ENCODE results near the gene TANGO6. TPM values are rescaled to one million over a fixed set of nuclear protein-coding genes. Genes with fewer than 3 reads are reported as not detected.

The TANGO6 gene
- total RNA-seq, 1 donor: 22.4 TPM

GRCh38 chr16:68954911-68955635 is 111.7 kb downstream of the TANGO6 start:
- TF ChIP-seq CTCF (IDR thresholded peaks at IDR 0.05; ENCODE audit: insufficient read depth, low read length): no peak
- no peak for DNase-seq (ENCODE audit: low read depth)
- no peak overlapping the region for H3K4me3 ChIP-seq (ENCODE audit: low read depth, low read length)

- DNase-seq (ENCODE audit: low read depth): no peak
- TF ChIP-seq CTCF (IDR thresholded peaks at IDR 0.05; ENCODE audit: insufficient read depth, low read length): no peak
- H3K4me3 ChIP-seq (ENCODE audit: low read depth, low read length): no peak overlapping the region
Measured at GRCh38 chr16:68960910-68961309, 117.6 kb downstream of the TANGO6 start.

GRCh38 chr16:68961778-68962402 is 118.6 kb downstream of the TANGO6 start:
- no peak overlapping the region for H3K4me3 ChIP-seq (ENCODE audit: low read depth, low read length)

GRCh38 chr16:68969338-68969737 is 126.0 kb downstream of the TANGO6 start:
- H3K4me3 ChIP-seq (ENCODE audit: low read depth, low read length): no peak overlapping the region
- no peak for DNase-seq (ENCODE audit: low read depth)
- TF ChIP-seq CTCF (IDR thresholded peaks at IDR 0.05; ENCODE audit: insufficient read depth, low read length): no peak

More at GRCh38 chr16:68961778-68962402, 118.6 kb downstream of the TANGO6 start:
- no peak for TF ChIP-seq CTCF (IDR thresholded peaks at IDR 0.05; ENCODE audit: insufficient read depth, low read length)
- DNase-seq (ENCODE audit: low read depth): no peak

GRCh38 chr16:68972013-68972412 is 128.7 kb downstream of the TANGO6 start:
- H3K4me3 ChIP-seq (ENCODE audit: low read depth, low read length): no peak overlapping the region
- TF ChIP-seq CTCF (IDR thresholded peaks at IDR 0.05; ENCODE audit: insufficient read depth, low read length): no peak
- DNase-seq (ENCODE audit: low read depth): no peak

GRCh38 chr16:68972720-68973119 is 129.4 kb downstream of the TANGO6 start:
- H3K4me3 ChIP-seq (ENCODE audit: low read depth, low read length): no peak overlapping the region
- TF ChIP-seq CTCF (IDR thresholded peaks at IDR 0.05; ENCODE audit: insufficient read depth, low read length): peak; percentile 60
- DNase-seq (ENCODE audit: low read depth): peak; percentile 59
